Measurements from ENCODE around the gene ATP10D.
"Not testable (repeated sequence)": the region's sequence is repeated elsewhere in the genome, so short reads cannot be mapped to it uniquely, and the experiment has no call there.

DNA sequence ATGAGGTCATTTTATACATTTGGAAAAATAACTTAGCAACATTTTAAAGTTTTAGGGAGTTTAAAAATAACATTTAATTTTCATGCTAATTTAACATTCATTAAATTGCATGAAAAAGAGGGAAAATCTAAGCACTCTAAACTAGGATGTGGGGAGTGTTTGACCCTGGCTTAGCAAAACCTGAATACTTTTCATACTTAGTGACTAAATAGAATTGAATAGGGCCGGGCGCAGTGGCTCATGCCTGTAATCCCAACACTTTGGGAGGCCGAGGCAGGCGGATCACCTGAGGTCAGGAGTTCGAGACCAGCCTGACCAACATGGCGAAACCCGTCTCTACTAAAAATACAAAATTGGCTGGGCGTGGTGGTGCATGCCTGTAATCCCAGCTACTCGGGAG is 1.7 kb downstream of the ATP10D start:
- TF ChIP-seq, protein P1, sequence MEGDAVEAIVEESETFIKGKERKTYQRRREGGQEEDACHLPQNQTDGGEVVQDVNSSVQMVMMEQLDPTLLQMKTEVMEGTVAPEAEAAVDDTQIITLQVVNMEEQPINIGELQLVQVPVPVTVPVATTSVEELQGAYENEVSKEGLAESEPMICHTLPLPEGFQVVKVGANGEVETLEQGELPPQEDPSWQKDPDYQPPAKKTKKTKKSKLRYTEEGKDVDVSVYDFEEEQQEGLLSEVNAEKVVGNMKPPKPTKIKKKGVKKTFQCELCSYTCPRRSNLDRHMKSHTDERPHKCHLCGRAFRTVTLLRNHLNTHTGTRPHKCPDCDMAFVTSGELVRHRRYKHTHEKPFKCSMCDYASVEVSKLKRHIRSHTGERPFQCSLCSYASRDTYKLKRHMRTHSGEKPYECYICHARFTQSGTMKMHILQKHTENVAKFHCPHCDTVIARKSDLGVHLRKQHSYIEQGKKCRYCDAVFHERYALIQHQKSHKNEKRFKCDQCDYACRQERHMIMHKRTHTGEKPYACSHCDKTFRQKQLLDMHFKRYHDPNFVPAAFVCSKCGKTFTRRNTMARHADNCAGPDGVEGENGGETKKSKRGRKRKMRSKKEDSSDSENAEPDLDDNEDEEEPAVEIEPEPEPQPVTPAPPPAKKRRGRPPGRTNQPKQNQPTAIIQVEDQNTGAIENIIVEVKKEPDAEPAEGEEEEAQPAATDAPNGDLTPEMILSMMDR (IDR thresholded peaks at IDR 0.05), result not testable (repeated sequence)
- not testable (repeated sequence) for TF ChIP-seq ZFX (IDR thresholded peaks at IDR 0.05; ENCODE audit: borderline replicate concordance)

Measured in 22Rv1 (cell line).